ENCODE measurements around the gene ANKH. TPM values are rescaled to one million over a fixed set of nuclear protein-coding genes. Genes with fewer than 3 reads are reported as not detected.

Gene ANKH
- total RNA-seq, 1 donor from 2014 or later: 30.9 TPM

DNA sequence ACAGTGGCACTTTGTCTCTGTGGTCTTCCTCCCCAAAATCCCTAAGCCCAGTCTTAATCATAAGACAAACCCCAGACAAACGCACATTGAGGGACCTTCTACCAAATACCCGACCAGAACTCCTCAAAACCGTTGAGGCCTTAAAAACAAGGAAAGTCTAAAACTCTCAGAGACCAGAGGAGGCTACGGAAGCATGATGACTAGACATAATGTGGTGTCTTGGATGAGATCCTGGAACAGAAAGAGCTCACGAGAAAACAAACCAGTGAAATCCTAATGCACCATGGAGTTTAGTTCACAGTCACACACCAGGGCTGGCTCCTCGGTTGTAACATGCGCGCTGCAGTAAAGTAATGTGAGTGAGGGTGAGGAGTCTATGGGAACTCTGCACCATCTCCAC lies 148.7 kb downstream of the ANKH start:
- no peaks in the 10 kb centered on the region for H3K36me3 ChIP-seq
- no peak for DNase-seq (ENCODE audit: extremely low spot score in 2 of 2)
- TF ChIP-seq POLR2A (IDR thresholded peaks at IDR 0.05) (no peak), POLR2AphosphoS5 (IDR thresholded peaks at IDR 0.05; ENCODE audit: insufficient read depth in 1 of 2, low read depth in 1 of 2) (no peak)
- TF ChIP-seq, protein P1, sequence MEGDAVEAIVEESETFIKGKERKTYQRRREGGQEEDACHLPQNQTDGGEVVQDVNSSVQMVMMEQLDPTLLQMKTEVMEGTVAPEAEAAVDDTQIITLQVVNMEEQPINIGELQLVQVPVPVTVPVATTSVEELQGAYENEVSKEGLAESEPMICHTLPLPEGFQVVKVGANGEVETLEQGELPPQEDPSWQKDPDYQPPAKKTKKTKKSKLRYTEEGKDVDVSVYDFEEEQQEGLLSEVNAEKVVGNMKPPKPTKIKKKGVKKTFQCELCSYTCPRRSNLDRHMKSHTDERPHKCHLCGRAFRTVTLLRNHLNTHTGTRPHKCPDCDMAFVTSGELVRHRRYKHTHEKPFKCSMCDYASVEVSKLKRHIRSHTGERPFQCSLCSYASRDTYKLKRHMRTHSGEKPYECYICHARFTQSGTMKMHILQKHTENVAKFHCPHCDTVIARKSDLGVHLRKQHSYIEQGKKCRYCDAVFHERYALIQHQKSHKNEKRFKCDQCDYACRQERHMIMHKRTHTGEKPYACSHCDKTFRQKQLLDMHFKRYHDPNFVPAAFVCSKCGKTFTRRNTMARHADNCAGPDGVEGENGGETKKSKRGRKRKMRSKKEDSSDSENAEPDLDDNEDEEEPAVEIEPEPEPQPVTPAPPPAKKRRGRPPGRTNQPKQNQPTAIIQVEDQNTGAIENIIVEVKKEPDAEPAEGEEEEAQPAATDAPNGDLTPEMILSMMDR (IDR thresholded peaks at IDR 0.05): no peak
- H3K4me1 ChIP-seq: no peaks in the 10 kb centered on the region
- H3K27ac ChIP-seq: no peak overlapping the region
- no peaks in the 10 kb centered on the region for H3K27me3 ChIP-seq
- no peaks in the 10 kb centered on the region for H3K9me3 ChIP-seq
- intact Hi-C loops (cut with DNase I): no loop called here
- H3K4me3 ChIP-seq: no peak overlapping the region

DNA sequence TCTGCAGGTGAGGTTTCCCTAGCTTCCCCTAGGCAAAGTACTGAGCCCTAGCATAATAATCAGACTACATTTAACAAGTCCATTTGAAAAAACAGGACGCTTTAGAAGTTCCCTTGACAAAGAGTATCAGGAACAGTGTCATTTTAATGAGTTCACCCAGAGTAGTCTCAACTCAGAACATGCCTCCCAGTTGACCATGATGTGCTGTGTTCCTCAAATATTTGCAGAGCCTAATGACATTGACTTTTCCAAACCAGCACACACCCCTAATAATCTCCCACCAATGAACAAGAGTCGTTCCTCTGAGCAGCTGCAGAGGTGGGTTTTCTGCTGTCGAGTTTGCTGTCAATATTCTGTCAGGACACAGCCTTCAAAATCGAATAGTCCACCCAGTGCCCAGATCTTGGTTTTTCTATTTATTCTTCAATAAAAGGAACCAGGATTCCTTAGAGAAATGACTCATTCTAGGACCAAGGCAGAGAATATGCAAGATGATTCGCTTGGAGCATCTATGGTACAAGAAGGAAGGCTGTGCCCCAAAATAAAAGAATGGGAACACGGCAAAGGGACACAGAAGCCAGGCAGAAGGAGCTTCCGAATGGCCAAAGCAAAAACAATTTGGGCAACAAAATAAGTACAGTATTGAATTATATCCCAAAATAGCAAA lies 149.5 kb downstream of the ANKH start:
- DNase-seq (ENCODE audit: extremely low spot score in 2 of 2): no peak

DNA sequence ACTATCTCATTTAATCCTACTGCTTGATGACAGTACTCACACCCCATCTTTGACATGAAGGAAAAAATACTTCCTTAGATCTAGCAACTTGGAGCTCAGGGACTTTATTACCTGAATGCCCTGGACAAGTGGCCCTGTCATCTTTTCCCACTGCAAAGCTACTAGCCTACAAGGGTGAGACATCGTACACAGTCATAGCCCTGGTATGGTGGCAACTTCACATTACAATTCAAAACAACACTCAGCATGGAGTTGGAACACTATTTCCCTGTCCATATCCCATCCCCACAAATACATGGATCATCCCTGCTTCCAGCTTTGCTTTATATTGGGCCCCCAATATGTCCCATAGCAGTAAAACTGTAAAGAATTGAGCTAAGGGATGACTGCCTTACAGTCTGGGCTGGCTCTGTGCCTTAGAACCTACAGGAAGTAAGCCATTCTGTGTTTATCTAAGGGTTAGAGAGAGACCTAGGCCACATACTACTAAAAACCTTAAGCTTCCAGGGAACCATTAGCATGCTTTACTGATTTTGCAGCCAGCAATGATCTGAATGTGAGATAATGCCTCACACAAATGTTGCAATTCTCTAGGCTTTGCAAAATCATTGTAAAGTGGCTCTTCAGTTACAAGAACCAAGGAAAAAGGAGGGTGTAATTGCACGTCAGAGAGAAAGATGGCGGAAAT lies 151.2 kb downstream of the ANKH start:
- Histone ChIP-seq H3K4me3 (no peak overlapping the region), H3K27ac (no peak overlapping the region), H3K9me3 (no peaks in the 10 kb centered on the region), H3K36me3 (peaks cover 0 to 2% of the 10 kb centered on the region in 2 donors), H3K4me1 (peaks cover 7% of the 10 kb centered on the region), H3K27me3 (no peaks in the 10 kb centered on the region)
- no peak for DNase-seq (ENCODE audit: extremely low spot score in 2 of 2)
- TF ChIP-seq POLR2AphosphoS5 (IDR thresholded peaks at IDR 0.05; ENCODE audit: insufficient read depth in 1 of 2, low read depth in 1 of 2): no peak
- TF ChIP-seq, protein P1 (IDR thresholded peaks at IDR 0.05): no peak
- no peak for TF ChIP-seq POLR2A (IDR thresholded peaks at IDR 0.05)
- intact Hi-C loops (cut with DNase I): no loop called here

More for the DNA sequence above, 149.5 kb downstream of the ANKH start:
- Histone ChIP-seq H3K4me3 (no peak overlapping the region), H3K36me3 (no peaks in the 10 kb centered on the region), H3K4me1 (peaks cover 4% of the 10 kb centered on the region), H3K9me3 (no peaks in the 10 kb centered on the region), H3K27me3 (no peaks in the 10 kb centered on the region), H3K27ac (no peak overlapping the region)
- intact Hi-C loops (cut with DNase I): no loop called here
- TF ChIP-seq POLR2AphosphoS5 (IDR thresholded peaks at IDR 0.05; ENCODE audit: insufficient read depth in 1 of 2, low read depth in 1 of 2) (no peak), POLR2A (IDR thresholded peaks at IDR 0.05) (no peak)
- TF ChIP-seq, protein P1 (IDR thresholded peaks at IDR 0.05): no peak

DNA sequence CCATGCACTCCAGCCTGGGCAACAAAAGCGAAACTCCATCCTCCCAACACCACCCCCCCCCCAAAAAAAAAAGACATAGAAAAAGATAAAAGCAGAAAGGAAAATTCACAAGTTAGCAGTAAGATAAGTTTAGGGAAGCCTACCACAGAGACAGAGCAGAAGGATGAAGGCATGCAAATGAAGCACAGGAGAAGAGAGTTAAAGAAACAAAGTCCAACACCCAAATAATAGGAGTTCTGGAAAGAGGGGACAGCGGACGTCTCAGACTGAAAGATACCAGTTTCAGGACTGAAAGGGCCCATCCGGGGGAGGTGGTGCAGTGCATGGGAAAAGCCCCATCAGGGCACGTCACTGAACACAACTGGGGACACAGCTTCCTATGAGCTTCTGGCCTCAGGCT lies 152.8 kb downstream of the ANKH start:
- intact Hi-C loops (cut with DNase I): no loop called here

More for the DNA sequence above, 152.8 kb downstream of the ANKH start:
- TF ChIP-seq, protein P1 (IDR thresholded peaks at IDR 0.05): no peak
- no peak for TF ChIP-seq POLR2A (IDR thresholded peaks at IDR 0.05)
- TF ChIP-seq POLR2AphosphoS5 (IDR thresholded peaks at IDR 0.05; ENCODE audit: insufficient read depth in 1 of 2, low read depth in 1 of 2): no peak
- H3K4me3 ChIP-seq: no peak overlapping the region
- H3K36me3 ChIP-seq: peaks cover 0 to 16% of the 10 kb centered on the region in 2 donors
- no peak overlapping the region for H3K27ac ChIP-seq
- H3K4me1 ChIP-seq: peaks cover 7% of the 10 kb centered on the region
- no peaks in the 10 kb centered on the region for H3K27me3 ChIP-seq
- H3K9me3 ChIP-seq: no peaks in the 10 kb centered on the region
- DNase-seq (ENCODE audit: extremely low spot score in 2 of 2): no peak
